GM19240 (cell line): ENCODE measurements around the gene FKRP.

Experiments
- DNase-seq: peaks from one replicate; pipeline ENCODE4 v3.0.0; 2011; ENCODE audit warnings: low spot score; ENCODE audit not compliant: insufficient read length

FKRP gene

GRCh38 chr19:46731584-46731983 lies 14.3 kb upstream of the FKRP start:
- no peak for DNase-seq

- no peak for DNase-seq
These were observed 13.5 kb upstream of the FKRP start for GRCh38 chr19:46732172-46732938.

GRCh38 chr19:46732966-46733689 lies 12.7 kb upstream of the FKRP start:
- no peak for DNase-seq

GRCh38 chr19:46733690-46734292 lies 12.1 kb upstream of the FKRP start:
- DNase-seq: no peak

- DNase-seq: no peak
These were observed 9.1 kb upstream of the FKRP start for GRCh38 chr19:46736531-46737297.

- DNase-seq: no peak
These were observed 8.6 kb upstream of the FKRP start for GRCh38 chr19:46737298-46737654.

GRCh38 chr19:46737761-46738171 lies 8.1 kb upstream of the FKRP start:
- DNase-seq: no peak

GRCh38 chr19:46739290-46739771 lies 6.5 kb upstream of the FKRP start:
- DNase-seq: no peak

- no peak for DNase-seq
These were observed 4.4 kb upstream of the FKRP start for GRCh38 chr19:46741447-46741846.

- no peak for DNase-seq
These were observed 2.9 kb upstream of the FKRP start for GRCh38 chr19:46742926-46743480.

GRCh38 chr19:46744005-46744691 lies 1.7 kb upstream of the FKRP start:
- DNase-seq: no peak

- no peak for DNase-seq
These were observed 827 bp upstream of the FKRP start for GRCh38 chr19:46745030-46745429.

GRCh38 chr19:46746281-46747057 lies 612 bp downstream of the FKRP start, which contains the start of gene STRN4:
STRN4 (minus strand) TSS chr19:46746450; CDS start chr19:46746430, 20 bp downstream.
- peak; percentile 87 for DNase-seq

- no peak for DNase-seq
These were observed 2.7 kb downstream of the FKRP start for GRCh38 chr19:46748325-46749109.

- DNase-seq: peak; percentile 73
These were observed 7.7 kb downstream of the FKRP start for GRCh38 chr19:46753420-46754155.

- no peak for DNase-seq
These were observed 9.4 kb downstream of the FKRP start for GRCh38 chr19:46755077-46755852.

GRCh38 chr19:46755853-46756543 lies 10.1 kb downstream of the FKRP start:
- no peak for DNase-seq
